ENCODE data around the gene DTWD2.
A peak's percentile ranks its signal among the peaks of the same experiment; 100 is the strongest.
"Not testable (repeated sequence)": the region's sequence is repeated elsewhere in the genome, so short reads cannot be mapped to it uniquely, and the experiment has no call there.

The DTWD2 gene

GRCh38 chr5:118996098-118996497 lies 7.8 kb upstream of the DTWD2 start:
- DNase-seq = no peak

DNA sequence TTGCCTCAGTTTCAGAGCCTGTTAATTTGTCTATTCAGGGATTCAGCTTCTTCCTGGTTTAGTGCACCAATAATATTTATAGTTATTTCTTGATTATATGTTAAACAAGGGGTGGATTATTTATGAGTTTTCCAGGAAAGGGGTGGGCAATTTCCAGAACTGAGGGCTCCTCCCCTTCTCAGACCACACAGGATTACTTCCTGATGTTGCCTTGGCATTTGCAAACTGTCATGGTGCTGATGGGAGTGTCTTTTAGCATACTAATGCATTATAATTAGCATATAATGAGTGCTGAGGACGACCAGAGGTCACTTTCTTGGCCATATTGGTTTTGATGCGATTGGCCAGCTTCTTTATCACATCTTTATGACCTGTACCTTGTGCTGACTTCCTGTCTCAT lies 6.2 kb upstream of the DTWD2 start:
- no peak for DNase-seq

GRCh38 chr5:118993118-118993517 lies 4.8 kb upstream of the DTWD2 start:
- DNase-seq = not testable (repeated sequence)

GRCh38 chr5:118992055-118992454 lies 3.7 kb upstream of the DTWD2 start:
- DNase-seq = not testable (repeated sequence)

- no peak for DNase-seq
Observed at GRCh38 chr5:118990582-118990981, 2.2 kb upstream of the DTWD2 start.

- no peak for DNase-seq
Observed at GRCh38 chr5:118989816-118990215, 1.5 kb upstream of the DTWD2 start.

GRCh38 chr5:118988866-118989180 lies 476 bp upstream of the DTWD2 start:
- peak; percentile 48 for DNase-seq

DNA sequence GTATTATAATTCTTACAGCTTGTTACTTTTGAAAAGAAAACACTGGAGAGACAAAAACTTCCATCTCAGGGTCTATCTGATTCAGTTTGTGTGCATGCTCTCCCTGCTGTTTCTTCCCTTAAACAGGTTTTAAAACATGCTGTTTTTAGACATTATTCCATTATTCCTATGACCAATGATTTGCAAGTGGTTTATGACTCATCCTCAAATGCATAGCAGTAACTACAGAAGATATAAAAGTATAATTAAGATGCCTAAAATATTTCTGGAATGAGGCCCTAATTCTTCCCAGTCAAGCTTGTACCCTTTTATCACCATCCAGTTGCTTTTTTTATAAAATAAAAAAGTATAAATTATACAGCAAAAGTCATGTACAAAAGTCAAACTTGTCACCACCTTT lies 3.7 kb downstream of the DTWD2 start:
- no peak for DNase-seq

GRCh38 chr5:118981783-118982182 lies 6.6 kb downstream of the DTWD2 start:
- no peak for DNase-seq

GRCh38 chr5:118980438-118980837 lies 7.9 kb downstream of the DTWD2 start:
- no peak for DNase-seq

DNA sequence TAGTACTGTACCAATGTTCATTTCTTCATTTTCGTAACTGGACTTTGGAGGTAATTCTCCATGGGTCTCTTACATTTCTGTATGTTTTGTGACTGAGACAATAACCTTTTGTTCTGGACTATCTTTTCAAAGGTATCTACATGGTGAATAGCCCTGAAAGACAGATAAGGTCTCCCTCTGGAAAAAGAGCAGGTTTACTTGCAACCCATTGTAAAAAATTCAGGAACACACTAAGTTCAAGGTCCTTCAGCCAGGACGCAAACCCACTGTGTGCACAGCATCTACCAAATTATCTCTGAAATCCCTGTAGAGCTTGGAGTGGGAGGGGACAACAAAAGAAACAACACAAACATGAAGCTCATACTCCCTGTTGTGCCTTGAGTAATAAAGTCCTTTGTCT lies 8.3 kb downstream of the DTWD2 start:
- no peak for DNase-seq

GRCh38 chr5:118973779-118974445 lies 14.4 kb downstream of the DTWD2 start:
- not testable (repeated sequence) for DNase-seq

DNA sequence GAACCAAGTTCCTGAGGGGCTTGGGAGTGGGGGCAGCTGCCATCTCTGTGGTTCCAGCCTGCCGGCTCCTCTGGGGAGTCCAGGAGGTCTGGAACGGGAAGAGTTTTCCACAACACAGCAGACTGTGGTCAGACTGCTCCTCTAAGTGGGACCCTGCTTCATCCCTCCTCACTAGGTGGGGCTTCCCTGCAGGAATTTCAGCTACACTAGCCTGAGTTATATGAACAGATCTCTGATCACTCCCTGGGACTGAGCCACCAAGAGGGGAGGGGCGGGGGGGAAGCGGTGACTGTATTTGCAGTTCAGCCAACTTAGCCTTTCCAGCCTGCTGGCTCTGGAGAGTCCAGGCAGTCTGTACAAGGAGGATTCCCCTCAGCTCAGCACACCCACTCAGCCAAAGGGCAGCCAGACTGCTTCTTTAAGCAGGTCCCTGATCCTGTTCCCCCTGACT lies 19.4 kb downstream of the DTWD2 start:
- no peak for DNase-seq

DNA sequence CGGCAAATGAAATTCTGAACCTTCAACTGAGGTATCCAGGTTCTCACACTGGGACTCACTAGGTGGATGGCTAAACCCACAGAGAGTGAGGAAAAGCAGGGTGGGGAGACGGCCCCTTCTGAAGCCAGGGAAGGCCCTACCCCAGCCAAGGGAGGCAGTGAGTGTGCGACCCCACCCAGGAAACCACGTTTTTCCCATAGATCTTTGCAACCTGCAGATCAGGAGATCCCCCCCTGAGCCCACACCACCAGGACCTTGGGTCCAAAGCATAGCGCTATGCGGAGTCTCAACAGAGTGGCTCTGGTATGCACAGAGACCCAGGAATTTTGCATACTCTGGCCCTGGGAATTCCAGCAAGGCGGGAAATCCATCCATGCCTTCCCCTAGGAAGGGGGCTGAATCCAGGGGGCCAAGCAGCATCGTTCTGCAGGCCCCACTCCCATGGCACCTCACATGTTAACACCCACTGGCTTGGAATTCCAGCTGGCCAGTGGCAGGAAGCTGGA lies 19.9 kb downstream of the DTWD2 start:
- DNase-seq = no peak

DNA sequence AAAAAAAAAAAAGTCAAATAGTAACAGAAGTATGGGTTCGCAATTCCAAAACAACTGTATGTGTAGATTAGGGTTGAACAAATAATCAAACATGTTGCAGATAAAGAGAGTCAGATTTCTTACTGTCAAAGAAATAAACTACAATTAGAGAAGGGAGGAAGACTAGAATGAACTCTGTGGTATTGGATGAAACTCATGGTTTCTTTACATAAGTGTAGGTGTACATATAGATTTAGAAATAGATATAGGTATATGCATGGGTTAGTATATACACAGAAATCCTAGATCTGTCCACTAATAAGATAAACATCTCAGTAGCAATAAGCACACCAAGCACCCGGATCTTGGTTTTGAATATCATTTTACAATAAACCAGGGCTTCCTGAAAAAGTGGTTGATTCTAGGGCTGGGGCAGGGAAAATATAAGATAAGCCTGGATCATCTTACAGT lies 21.3 kb downstream of the DTWD2 start:
- no peak for DNase-seq

- DNase-seq = no peak
Observed at GRCh38 chr5:118965890-118966289, 22.5 kb downstream of the DTWD2 start.

- not testable (repeated sequence) for DNase-seq
Observed at GRCh38 chr5:118964970-118965369, 23.4 kb downstream of the DTWD2 start.

DNA sequence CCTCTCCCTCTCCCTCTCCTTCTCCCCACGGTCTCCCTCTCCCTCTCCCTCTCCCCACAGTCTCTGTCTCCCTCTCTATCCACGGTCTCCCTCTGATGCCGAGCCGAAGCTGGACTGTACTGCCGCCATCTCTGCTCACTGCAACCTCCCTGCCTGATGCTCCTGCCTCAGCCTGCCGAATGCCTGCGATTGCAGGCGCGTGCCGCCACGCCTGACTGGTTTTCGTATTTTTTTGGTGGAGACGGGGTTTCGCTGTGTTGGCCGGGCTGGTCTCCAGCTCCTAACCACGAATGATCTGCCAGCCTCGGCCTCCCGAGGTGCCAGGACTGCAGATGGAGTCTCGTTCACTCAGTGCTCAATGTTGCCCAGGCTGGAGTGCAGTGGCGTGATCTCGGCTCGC lies 24.0 kb downstream of the DTWD2 start:
- DNase-seq = not testable (repeated sequence)

GRCh38 chr5:118963169-118963568 lies 25.2 kb downstream of the DTWD2 start:
- DNase-seq = no peak

DNA sequence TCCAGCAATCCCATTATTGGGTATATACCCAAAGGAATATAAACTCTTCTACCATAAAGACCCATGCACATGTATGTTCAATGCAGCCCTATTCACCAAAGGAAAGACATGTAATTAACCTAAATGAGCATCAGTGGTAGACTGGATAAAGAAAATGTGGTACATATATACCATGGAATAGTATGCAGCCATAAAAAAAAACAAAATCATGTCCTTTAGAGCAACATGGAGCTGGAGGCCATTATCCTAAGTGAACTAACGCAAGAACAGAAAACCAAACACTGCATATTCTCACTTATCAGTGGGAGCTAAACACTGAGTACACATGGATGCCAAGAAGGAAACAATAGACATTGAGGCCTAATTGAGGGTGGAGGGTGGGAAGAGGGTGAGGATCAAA lies 27.8 kb downstream of the DTWD2 start:
- no peak for DNase-seq

- peak; percentile 6 for DNase-seq
Observed at GRCh38 chr5:118956727-118957126, 31.6 kb downstream of the DTWD2 start.

GRCh38 chr5:118953652-118954005 lies 34.7 kb downstream of the DTWD2 start:
- DNase-seq = no peak

- DNase-seq = no peak
Observed at GRCh38 chr5:118952992-118953651, 35.2 kb downstream of the DTWD2 start.

DNA sequence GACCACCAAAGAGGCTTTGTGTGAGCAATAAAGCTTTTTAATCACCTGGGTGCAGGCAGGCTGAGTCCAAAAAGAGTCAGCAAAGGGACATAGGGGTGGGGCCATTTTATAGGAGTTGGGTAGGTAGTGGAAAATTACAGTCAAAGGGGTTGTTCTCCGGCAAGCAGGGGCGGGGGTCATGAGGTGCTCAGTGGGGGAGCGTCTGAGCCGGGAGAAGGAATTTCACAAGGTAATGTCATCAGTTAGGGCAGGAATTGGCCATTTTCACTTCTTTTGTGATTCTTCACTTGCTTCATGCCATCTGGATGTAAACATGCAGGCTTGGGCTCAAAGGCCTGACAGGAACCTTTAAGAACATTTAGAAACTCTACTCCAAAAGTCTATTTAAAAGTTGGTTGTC lies 36.0 kb downstream of the DTWD2 start:
- DNase-seq = not testable (repeated sequence)

- not testable (repeated sequence) for DNase-seq
Observed at GRCh38 chr5:118950354-118950753, 38.0 kb downstream of the DTWD2 start.

Data from NCI-H748 treated with DMSO at 0.1 percent for 48 hours (cell line).